ENCODE data around the gene MAPKAPK2.

The MAPKAPK2 gene

DNA sequence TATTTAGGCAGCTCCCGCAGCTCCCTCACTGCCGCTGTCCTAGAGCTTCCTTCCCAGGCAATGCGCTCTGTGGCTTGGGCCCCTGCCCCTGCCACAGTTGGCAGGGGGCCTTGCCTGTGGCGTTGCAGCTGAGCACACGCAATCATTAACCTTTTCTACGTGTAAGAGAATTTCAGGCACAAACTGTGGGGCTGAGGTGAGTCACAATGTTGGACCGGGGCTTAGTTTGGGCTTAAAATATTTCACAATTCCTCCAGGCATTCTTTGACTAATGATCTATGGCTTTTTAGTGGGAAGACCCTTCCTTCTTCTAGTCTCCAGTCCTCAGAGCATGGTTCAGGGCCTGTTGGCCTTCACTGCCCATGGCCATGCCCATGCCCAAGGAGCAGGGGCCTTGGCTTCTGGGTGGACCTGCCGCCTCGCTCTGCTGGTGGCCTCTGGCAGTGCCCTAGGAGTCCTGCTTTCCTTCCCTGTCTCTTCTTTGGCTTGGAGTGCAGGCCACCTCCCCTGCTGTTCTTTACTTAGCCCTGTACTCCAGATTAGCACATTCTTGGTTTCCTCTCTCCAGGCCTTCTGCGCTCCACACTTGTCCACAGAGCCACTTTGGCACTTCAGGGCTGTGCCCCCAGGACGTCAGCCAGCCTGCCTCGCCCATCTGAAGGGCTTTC is 39.2 kb downstream of the MAPKAPK2 start:
- DNase-seq, result no peak

GRCh38 chr1:206725109-206725963 is 40.6 kb downstream of the MAPKAPK2 start:
- peak; percentile 36 for DNase-seq

- DNase-seq, result no peak
Measured at GRCh38 chr1:206727981-206728696, 43.4 kb downstream of the MAPKAPK2 start.

- no peak for DNase-seq
Measured at GRCh38 chr1:206728697-206728987, 43.9 kb downstream of the MAPKAPK2 start.

- no peak for DNase-seq
Measured at GRCh38 chr1:206729050-206729449, 44.3 kb downstream of the MAPKAPK2 start.

DNA sequence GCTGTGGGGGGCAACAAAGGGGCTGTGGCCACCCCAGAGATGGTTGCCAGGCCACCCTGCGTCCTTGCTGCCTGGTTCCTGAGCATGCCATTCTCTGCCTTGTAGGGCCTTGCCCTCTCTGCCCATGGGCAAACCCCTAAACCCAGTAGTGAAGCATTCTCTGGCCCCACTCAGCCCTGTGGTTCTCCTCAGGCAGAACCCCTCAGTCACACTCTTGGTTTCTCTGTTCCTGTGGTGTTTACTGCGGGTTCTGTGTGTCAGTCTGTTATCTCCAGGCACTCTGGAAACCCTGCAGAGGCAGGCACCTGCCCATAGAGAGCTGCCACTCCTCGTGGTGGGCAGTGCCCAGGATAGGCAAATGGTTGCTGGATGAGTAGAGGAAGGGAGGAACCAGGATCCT is 44.8 kb downstream of the MAPKAPK2 start:
- no peak for DNase-seq

DNA sequence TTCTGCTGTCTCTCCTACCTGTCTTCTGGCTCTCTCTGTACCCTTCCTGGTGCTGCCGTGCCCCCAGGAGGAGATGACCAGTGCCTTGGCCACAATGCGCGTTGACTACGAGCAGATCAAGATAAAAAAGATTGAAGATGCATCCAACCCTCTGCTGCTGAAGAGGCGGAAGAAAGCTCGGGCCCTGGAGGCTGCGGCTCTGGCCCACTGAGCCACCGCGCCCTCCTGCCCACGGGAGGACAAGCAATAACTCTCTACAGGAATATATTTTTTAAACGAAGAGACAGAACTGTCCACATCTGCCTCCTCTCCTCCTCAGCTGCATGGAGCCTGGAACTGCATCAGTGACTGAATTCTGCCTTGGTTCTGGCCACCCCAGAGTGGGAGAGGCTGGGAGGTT is 47.8 kb downstream of the MAPKAPK2 start:
- no peak for DNase-seq

DNA sequence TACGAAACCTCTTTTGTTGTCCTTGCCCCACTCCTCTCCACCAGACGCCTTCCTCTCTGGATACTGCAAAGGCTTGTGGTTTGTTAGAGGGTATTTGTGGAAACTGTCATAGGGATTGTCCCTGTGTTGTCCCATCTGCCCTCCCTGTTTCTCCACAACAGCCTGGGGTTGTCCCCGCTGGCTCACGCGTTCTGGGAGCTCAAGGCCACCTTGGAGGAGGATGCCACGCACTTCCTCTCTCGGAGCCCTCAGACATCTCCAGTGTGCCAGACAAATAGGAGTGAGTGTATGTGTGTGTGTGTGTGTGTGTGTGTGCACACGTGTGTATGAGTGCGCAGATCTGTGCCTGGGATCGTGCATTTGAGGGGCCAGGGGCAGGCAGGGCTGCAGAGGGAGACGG is 48.3 kb downstream of the MAPKAPK2 start:
- no peak for DNase-seq

GRCh38 chr1:206734499-206735142 is 49.9 kb downstream of the MAPKAPK2 start:
- peak; percentile 71 for DNase-seq

DNA sequence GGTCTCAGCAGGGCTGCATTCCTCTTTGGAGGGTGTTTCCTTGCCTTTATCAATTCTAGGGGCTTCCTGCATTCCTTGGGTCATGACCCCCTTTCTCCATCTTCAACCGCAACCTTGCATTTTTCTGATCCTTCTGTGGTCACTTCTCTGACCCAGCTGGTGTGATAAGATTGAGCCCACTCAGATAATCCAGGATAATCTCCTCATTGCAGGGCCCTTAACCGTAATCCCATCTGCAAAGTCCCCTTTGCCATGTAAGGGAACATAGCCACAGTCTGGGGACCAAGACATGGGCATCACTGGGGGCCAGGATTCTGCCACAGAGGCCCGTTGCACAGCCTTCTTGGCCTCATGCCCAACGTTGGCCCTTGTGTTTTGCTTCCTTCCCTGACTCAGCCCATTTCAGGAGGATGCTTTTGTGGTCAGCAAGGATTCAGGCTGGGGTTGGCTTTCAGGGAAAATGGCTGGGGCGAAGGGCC is 50.9 kb downstream of the MAPKAPK2 start:
- no peak for DNase-seq

- peak; percentile 38 for DNase-seq
Measured at GRCh38 chr1:206736878-206737728, 52.4 kb downstream of the MAPKAPK2 start.

- DNase-seq, result no peak
Measured at GRCh38 chr1:206737729-206738201, 53.1 kb downstream of the MAPKAPK2 start.

DNA sequence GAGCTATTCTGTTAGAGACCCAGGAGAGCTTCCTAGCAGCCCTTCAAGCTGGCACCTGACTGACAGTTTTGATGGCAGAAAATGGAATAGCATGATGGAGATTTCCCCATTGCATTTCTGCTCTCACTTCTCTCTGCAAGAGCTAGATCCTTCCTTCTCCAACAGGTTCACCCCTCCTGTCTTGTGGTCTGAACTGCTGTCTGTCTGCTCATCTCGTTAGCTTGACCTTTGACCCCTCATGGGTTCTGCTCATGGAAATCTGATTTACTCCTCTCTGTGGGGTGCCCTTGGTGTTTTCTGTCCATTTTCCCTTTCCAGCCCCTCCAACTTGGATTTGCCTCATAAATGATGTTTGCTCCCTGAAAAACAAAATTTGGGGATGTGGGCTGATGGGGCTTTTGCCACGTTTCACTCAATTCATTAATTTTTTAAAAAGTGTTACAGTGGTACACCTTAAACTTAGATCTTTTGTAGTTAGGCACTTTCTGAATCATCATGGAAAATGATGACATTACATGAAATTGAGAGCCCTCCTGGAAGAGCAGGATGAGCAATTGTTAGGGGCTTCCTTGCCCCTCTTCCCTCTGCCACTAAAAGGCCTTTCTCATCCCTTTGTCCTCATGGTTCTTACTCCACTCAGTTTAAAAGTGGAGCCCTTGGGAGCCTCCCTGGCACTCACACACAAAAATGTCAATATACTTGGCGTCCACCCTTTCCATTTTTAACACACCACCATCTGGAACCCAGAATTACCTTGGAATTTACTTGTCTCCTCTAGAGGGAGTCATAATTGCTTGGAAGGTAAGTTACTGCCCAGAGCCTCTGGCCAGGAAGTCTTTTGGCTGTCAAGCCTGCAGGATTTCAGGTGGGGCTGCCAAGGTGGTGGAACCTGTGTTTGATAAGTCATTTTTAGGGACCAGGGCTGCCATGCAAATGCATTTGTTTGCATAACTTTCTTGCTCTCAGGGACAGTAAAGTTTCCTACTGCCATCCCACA is 54.0 kb downstream of the MAPKAPK2 start:
- DNase-seq, result no peak

DNA sequence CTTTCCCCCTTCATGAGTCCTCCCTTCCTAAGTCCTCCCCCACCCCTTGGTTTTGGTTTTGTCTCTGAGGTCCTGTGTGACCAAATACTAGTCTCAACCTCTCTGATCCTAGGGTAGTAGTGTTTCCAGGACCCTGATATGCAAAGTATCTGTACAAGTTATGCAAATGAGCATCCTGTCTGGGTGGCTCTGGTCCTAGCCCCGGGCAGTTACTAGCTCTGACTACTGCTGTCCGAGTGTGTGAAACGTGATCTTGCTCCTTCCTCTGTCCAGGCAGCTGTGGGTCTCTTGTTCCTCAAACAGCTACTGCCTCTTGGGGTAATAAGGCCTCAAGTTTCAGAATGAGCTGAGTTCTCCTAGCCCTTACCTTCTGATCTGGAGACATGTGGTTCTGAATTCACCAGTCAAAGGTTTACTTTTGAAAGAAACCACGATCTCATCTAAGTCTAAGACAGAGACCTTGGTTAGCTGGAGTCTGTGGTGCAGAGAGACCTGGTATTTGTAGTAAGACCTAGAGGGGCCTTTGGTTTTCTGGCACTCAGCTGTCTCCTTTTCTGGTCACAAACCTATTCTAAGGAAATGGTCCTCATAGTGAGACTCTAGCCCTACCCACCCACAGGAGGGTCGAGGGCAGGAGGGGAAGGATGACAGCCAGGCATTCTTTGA is 54.8 kb downstream of the MAPKAPK2 start:
- DNase-seq, result no peak

DNA sequence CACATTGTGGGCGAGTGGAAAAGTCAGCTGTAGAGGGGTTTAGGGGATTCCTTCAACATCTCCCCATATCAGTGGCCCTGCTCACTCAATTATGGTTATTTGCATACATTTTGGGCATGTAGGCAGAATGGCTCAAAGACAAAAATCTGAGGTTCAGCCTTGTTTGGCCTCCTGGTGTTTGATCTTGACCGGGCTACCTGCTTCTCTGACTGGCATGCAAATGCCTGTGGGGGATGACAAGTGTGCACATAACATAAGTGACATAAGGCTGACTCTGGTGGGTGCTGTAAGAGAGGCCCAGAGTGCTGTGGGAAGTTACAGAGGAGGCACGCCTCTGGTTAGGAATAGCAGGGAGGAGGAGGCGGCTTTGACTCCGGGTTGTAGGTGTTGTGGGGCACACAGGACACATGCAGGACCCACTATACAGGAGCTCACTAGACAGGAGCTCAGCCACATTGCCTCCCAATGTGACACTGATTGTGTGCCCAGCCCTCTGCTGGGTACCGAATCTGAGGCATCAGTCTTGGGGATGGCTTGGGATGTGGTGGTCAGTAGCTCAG is 56.5 kb downstream of the MAPKAPK2 start:
- DNase-seq, result no peak

DNA sequence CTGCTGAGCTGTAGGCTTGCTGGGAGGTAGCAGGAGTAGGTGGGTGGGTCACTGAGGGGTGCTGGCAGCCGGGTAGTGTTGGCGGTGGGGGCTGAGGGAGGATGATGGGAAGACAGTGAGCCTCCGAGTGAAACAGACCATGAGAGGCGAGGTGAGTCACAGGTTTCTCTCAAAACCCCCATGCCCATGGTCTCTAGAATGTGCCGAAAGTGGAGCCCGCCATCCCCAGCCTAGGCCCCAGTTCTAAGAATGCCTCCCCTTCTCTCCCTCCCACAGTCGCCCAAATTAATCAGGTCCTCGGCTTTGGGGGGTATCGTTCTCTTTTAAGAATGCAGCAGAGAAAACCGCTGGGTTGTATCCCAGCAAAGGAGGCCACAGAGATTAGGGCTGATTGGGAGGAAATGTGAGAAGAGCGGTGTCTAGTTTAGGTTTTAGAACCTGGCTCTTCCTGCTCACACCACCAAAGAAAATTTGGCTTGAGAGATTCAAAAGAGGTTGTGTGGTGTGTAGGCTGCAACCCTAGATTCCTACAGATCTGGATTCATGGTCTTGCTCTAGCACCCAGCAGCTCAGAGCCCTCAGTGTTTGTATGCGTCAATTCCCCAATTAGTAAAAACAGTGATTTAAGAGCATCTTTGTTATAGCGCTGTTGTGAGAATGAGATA is 58.1 kb downstream of the MAPKAPK2 start:
- DNase-seq, result peak; percentile 45

DNA sequence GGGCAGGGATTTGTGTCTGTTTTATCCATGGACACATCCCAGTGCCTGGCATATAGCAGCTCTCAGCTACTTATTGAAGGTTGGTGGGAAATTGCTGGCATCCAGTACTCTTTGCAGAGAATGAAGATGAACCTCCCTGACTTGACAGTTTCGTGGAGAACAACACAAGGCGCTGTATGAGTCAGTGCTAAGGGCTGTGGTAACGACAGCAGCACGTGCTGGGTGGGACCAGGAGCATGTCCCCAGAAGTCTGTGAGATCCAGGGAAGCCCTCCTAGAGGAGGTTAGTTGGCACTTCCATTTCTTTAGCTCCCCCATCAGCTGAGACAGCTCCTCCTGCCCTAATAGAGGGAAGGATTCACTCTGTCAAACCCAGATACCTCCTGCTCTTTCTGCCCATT is 60.0 kb downstream of the MAPKAPK2 start:
- DNase-seq, result no peak

GRCh38 chr1:206745301-206745700 is 60.6 kb downstream of the MAPKAPK2 start:
- DNase-seq, result no peak

DNA sequence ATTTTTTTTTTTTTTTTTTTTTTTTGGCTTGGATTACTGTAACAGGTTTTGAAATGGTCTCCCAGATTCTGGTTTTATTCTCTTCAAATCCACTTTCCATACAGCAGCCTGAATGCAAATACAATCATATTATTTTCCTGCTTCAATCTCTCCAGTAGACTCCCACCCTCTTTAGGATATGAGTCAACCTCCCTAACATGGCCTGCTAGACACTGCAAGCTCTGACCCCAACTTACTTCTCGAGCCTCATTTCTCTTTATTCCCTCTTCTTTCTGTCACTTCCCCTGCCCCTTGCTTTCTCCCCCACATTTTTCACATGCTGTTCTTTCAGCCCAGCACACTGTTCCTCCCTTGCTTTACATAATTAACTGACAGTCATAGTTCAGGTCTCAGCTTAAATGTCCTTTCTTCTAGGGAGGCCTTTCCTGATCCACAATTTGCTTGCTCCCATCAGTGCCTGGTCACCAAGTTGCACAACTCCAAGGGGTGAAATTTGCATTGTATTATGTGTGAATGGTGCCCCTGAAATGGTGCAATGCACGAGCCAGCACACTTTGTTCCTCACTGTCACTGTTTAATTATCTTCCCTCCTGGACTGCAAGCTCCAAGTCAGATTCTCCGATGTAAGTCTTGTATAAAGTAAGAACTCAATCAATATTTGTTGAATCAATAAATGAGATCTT is 63.8 kb downstream of the MAPKAPK2 start:
- no peak for DNase-seq
